Left lobe of liver (tissue), 2 donors: ENCODE results near the gene ZIC3. TPM values are rescaled to one million over a fixed set of nuclear protein-coding genes. Genes with fewer than 3 reads are reported as not detected.
A peak's percentile ranks its signal among the peaks of the same experiment; 100 is the strongest.
"Not testable (repeated sequence)": the region's sequence is repeated elsewhere in the genome, so short reads cannot be mapped to it uniquely, and the experiment has no call there.

Experiments used
- ATAC-seq: fragments of 200-7000 bp; cut with Tn5 transposase; one replicate; pipeline ENCODE4 v1.9.1; 2020; ENCODE audit warnings: mild to moderate bottlenecking, moderate library complexity
- DNase-seq: peaks from one replicate; pipeline ENCODE4 v3.0.0-alpha.2; 2020; ENCODE audit warnings: low spot score
- total RNA-seq: library from RNA; stranded (reverse); gene quantifications from one replicate; pipeline ENCODE4 v1.2.1, GENCODE V29; 2021
- donor health status: DM: no; HTN: no; CAD: no; lungs with moderate emphysema.
- donor health status: DM: no; HTN: yes; CAD: no.

Gene ZIC3
- total RNA-seq = 0.20 TPM

GRCh38 chrX:137565921-137566745 is at the start of gene ZIC3:
Gene ZIC3, plus strand, starts transcription at chrX:137566127. Its CDS starts 565 bp downstream, at chrX:137566692.
- peak; percentile 45 for DNase-seq
- ATAC-seq = peak; percentile 75

GRCh38 chrX:137519459-137519858 is 46.5 kb upstream of the ZIC3 start:
- no peak for DNase-seq
- no peak for ATAC-seq

DNA sequence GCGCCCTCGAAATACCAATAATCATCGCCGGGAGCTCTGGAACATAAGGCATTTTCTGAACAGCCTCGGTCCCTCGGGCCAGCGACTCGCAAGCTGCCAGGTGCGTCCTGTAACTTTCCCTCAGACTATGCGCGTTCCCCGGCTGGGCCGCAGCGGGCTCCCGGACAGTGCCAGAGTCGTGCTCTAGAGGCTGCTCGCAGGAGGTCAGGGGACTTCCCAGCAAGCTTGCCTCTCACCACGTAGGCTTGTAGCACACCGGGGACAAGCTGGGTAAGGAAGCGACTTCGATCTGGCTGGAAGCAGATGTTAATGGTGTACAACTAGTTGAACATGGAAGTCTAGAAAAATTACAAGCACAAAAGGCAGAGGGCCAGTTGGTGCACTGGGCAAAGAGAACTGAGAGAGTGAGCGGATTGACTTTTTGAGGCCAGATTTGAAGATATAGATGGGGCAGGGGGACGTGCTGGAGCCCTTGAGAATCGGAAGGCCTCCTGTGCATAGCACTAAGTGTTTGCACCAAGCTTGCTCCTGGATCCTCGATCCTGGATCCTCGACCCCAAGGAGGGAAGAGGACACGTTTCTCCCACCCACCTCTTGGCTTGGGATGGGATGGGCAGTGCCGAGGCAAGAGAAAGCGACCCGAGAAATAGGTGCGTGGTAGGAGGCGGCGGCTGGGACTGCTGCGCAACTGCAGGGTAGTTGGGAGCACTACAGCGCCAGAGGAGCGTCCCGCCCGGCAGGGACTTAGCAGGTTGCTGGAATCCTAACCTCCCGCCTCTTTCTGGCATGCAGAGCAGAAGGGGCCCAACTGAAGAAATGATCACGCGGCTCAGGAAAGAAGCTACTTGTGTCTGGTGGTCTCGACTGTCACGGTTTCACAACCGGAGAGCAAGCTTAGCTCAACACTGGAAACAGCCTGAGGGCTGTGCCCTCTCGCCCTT is 19.9 kb upstream of the ZIC3 start:
- DNase-seq = no peak
- no peak for ATAC-seq

DNA sequence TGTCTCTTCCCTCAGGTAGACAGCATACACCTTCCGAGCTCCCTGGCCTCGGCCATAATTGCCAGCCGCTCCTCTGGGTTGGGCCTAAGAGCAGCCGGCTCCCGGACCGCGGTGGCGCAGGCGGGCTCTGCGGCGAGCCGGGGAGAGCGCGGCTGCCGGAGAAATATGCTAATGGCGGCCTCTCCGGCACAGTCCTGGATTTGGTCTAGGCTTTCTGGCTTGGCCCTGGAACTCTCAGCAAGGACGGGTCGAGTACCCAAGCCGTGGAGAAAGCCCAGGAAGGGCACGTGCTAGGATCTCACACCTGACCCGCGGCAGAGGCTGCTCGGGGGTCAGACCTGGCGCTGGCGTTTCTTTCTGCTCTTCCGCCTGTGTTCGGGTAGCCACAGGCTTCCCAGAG is 18.6 kb upstream of the ZIC3 start:
- DNase-seq (no peak), ATAC-seq (no peak)

GRCh38 chrX:137548261-137548660 is 17.7 kb upstream of the ZIC3 start:
- DNase-seq = no peak
- no peak for ATAC-seq

DNA sequence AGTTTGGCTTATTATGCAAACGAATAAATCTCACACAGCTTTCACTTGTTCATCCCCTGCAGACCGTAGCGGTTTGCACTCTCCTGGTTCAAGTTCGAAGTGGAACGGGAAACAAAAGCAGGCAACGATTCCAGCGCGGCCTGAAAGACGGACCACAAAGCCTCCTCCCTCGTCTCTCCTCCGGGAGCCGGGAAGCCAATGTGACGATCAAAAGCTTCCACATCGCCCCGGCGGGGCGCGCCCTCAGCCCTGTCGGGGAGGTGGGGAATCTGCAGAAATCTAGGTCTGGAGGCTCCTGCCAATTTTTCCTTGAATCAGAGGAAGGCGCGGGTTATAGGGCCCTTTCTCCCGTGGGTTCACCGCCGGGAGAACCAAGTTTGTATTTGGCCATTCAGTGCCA is 16.9 kb upstream of the ZIC3 start:
- no peak for ATAC-seq
- DNase-seq = no peak

GRCh38 chrX:137549851-137550664 is 15.9 kb upstream of the ZIC3 start:
- DNase-seq = no peak
- ATAC-seq = no peak

DNA sequence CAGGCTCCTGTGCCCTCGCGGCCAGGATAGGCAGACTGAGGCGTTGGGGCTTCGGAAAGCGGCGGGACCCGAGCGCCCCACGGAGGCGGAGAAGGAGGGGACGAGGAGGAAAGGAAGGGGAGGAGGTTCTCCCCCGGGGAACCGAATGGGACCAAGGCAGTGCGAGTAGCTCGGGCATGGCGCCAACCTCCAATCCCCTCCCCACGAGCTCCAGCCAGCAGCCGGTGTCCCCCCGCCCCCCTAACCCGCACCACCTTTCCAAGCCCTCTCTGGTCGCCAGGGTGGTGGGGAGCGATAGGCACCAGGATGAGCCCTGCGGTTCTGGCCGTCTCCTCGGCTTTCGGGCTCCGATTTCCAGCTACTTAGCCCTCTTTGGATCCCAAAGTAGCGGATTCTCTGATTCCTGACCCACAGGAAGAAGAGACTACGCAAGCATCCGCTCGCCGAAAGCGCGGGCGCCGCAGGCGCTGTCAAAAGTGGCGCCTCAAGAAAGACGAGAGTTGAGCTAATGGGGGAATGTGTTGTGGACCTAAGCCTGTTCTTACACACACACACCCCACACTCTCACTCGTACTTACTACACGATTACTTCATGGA is 15.2 kb upstream of the ZIC3 start:
- DNase-seq = no peak
- ATAC-seq = no peak

DNA sequence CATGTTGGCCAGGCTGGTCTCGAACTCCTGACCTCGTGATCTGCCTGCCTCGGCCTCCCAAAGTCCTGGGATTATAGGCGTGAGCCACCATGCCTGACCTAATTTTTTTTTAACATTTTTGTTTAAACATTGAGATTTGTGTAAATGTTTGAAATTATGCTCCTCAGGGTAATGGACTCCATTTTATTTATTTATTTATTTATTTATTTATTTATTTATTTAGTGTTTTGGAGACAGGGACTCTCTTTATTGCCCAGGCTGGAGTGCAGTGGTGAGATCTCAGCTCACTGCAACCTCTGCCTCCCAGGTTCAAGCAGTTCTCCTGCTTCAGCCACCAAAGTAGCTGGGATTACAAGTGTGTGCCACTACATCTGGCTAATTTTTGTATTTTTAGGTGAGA is 13.8 kb upstream of the ZIC3 start:
- not testable (repeated sequence) for ATAC-seq, DNase-seq

- ATAC-seq (no peak), DNase-seq (no peak)
Measured at GRCh38 chrX:137562096-137562495, 3.8 kb upstream of the ZIC3 start.

- DNase-seq = no peak
- ATAC-seq = no peak
Measured at GRCh38 chrX:137563681-137564651, 2.0 kb upstream of the ZIC3 start.

DNA sequence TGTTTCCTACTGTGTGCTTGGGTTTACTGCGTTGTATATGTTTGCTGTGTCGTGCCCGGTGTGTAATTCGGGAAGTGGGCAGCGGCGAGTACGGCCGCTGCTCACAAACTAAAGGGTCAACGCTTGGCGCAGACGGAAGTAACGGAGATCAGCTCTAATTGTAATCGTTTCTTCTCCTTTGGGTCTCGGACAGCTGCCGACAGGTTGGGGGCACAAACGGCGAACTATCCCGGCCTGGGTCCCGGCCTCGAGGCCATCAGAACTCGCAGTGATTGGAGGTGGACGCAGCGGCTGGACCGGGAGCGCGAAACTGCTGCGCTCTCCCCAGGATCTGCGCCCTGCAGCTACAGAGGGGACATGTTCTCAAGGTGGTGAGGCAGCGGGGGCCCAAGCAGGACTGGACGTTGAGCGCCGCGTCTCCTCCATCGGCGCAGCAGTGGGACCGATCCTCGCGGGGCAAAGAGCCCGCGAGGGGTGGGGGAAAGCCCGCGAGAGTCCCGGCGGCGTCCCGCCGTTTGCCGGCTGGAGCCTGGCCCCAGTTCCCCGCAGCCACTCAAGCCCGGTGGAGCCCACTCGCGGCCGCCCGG is 516 bp upstream of the ZIC3 start:
- DNase-seq = no peak
- no peak for ATAC-seq

DNA sequence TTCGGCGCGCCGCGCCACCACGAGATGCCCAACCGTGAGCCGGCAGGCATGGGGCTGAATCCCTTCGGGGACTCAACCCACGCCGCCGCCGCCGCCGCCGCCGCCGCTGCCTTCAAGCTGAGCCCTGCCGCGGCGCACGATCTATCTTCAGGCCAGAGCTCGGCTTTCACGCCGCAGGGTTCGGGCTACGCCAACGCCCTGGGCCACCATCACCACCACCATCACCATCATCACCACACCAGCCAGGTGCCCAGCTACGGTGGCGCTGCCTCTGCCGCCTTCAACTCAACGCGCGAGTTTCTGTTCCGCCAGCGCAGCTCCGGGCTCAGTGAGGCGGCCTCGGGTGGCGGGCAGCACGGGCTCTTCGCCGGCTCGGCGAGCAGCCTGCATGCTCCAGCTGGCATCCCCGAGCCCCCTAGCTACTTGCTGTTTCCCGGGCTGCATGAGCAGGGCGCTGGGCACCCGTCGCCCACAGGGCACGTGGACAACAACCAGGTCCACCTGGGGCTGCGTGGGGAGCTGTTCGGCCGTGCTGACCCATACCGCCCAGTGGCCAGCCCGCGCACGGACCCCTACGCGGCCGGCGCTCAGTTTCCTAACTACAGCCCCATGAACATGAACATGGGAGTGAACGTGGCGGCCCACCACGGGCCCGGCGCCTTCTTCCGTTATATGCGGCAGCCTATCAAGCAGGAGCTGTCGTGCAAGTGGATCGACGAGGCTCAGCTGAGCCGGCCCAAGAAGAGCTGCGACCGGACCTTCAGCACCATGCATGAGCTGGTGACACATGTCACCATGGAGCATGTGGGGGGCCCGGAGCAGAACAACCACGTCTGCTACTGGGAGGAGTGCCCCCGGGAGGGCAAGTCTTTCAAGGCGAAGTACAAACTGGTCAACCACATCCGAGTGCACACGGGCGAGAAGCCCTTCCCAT is 1.1 kb downstream of the ZIC3 start:
- DNase-seq = no peak
- no peak for ATAC-seq

DNA sequence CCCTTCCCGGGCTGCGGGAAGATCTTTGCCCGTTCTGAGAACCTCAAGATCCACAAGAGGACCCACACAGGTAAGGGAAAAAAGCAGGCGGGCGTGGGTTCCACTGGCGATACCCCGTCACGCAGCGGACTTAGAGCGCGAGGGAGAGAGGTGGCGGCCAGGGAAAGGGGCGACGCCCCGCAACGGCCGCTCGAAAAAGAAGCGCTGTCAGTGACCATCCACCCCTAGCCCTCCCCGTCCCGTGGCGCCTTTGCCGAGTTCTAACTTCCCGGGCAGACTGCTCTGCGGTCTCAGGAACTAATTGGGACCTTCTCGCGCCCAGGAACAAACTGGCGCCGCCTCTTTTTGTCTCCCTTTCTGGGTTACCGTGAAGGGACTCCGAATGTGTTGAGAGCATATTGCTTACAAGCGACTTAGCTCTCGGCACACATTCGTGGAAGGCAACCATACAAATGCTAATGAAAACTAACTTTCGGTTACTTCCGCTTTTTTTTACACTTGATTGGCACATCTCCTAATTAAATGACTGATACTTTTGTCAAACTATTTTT is 1.8 kb downstream of the ZIC3 start:
- no peak for DNase-seq
- no peak for ATAC-seq

DNA sequence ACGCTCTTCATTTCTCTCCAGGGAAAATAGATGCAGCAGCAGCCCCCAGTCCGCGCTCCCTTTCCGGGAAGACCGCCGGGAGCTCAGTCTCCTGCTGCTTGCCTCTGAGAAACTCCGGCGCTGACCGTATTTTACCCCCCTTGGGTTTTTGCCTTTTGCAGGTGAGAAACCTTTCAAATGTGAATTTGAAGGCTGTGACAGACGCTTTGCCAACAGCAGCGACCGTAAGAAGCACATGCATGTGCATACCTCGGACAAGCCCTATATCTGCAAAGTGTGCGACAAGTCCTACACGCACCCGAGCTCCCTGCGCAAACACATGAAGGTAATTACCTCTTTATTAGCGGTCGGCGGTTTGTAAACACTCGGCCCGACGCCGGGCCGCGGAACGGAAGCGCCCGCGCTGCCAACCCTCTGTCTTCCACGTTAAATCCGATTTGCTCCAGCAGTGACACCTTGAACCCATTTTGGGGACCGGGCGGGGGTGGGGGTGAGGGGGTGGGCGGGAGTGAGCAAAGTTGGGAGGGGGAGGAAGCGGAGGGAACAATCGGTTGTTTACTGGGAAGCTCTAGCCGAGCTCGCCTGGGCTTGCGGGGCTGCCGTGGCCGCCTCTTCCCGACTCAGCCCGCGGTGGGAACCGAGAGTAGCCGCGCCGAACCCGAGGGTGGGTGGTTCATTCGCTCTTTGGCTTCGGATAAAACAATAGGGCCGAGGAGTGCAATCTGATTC is 3.0 kb downstream of the ZIC3 start:
- DNase-seq = no peak
- no peak for ATAC-seq

- ATAC-seq (no peak), DNase-seq (no peak)
Measured at GRCh38 chrX:137569470-137569891, 3.6 kb downstream of the ZIC3 start.
